Lower leg skin (tissue), 3 donors: ENCODE measurements around the gene AATK.

Experiments
- CTCF ChIP-seq, 3 donors: fragments of 450-650 bp; IDR thresholded peaks; one replicate each; pipeline ENCODE4 v1.5.1; 2016; ENCODE audit warnings: antibody characterized with exemption in 3 of 3, mild to moderate bottlenecking in 3 of 3, moderate library complexity in 2 of 3
- POLR2A ChIP-seq, 2 donors: fragments of 450-650 bp; IDR thresholded peaks; one replicate each; pipeline ENCODE4 v1.6.1; 2016 to 2017; ENCODE audit warnings: antibody characterized with exemption in 2 of 2, mild to moderate bottlenecking in 1 of 2, moderate library complexity in 1 of 2

GRCh38 chr17:81183316-81183715 is 17.3 kb upstream of the AATK start:
- TF ChIP-seq CTCF (IDR thresholded peaks at IDR 0.05) (no peak), POLR2A (IDR thresholded peaks at IDR 0.05) (no peak)
